Retinal pigment epithelial cell (primary cell): ENCODE results near the gene BTG3.

Experiments
- DNase-seq: peaks from one replicate; pipeline ENCODE4 v3.0.0-alpha.2; 2010; ENCODE audit warnings: low read depth
- H3K4me3 ChIP-seq: 2 replicates; pipeline ENCODE4 v1.5.1; 2011; ENCODE audit warnings: mild to moderate bottlenecking, low read length, control low read depth, moderate library complexity
- CTCF ChIP-seq: conservative IDR thresholded peaks from 2 replicates; pipeline ENCODE4 v1.5.1; 2011; ENCODE audit warnings: low read depth, low read length, control low read depth, inconsistent platforms

The BTG3 gene

DNA sequence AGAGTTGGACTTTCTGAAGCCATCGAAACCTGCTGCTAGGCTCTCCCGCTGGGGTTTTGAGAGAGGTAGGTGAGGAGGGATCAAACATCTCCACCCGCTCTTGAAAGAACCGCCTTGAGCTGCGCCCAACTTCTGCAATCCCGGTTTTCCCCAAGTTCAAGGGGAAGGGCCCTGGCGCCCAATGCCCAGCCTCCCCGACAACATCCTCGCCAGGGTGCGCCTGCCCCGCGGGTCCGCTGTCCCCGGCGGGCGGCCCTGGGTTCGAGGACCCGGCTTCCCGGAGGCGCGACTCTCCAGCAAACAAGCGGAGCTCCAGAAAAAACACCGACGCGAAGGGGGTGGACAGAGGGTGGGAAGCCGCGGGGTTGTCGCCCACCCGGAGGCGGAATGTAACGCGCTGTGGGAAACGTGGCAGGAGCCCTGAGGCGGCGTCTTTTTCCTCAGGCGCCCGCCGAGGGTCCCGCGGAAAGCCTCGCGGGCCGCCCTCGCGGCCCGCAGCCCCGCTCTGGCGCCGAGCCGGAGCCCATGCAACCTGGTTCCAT is 607 bp downstream of the BTG3 start:
- no peak for TF ChIP-seq CTCF
- H3K4me3 ChIP-seq, result peak overlapping the region; percentile 88
- DNase-seq, result no peak

DNA sequence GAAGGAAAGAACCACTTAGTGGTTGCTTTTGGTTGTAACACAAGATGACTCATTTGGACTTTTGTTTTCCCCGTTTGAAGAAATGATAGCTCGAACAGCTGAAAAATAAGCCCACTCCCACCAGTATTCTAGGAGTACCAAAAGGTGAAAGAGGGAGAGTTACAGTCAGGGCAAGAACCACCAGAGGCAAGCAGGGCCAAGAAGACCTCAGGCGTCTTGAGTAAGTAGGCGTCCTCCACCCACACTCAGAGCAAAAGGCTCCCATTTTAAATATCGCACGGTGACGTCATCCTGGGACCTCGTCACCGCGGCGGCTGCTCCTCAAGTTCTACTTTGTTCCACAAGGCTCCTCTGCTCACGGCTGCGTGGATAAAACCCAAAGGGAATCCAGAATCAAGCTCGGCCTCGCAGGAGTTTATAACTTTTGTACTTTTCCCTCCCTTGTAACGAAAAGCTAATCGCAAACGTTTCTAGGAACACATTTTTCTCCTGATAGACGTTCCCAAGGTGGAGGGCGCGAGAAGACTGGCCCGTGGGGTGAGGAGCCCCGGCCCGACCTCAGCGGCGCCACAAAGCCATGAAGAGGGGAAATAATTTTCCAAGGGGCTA is 1.2 kb downstream of the BTG3 start:
- TF ChIP-seq CTCF, result no peak
- peak; percentile 69 for DNase-seq
- H3K4me3 ChIP-seq, result peak overlapping the region; percentile 88

- H3K4me3 ChIP-seq, result peak overlapping the region; percentile 88
- no peak for TF ChIP-seq CTCF
- DNase-seq, result no peak
These were observed 1.8 kb downstream of the BTG3 start for GRCh38 chr21:17610911-17611310.

GRCh38 chr21:17609681-17610080 is 3.0 kb downstream of the BTG3 start:
- TF ChIP-seq CTCF, result no peak
- DNase-seq, result no peak
- H3K4me3 ChIP-seq, result no peak overlapping the region

DNA sequence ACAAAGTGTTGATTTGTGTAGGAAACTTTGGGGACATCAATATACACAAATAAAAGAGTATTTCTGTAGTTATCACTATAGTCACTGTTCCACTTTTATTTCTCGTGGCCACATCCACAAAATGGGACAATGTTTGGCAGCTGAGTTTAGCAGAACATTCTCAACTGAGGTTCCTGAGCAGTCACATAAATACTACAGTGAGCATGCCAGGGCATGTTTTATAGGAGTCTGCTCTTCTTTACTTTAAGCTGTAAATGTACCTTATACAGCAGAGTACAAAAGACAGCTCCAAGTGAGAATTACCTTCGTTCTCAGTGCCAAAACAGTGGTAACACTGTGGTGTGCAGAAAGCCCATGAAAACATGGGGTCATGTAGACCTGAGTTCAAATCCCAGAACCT is 5.0 kb downstream of the BTG3 start:
- DNase-seq, result no peak
- H3K4me3 ChIP-seq, result no peak overlapping the region
- TF ChIP-seq CTCF, result no peak

GRCh38 chr21:17602874-17603273 is 9.8 kb downstream of the BTG3 start:
- no peak for DNase-seq
- no peak overlapping the region for H3K4me3 ChIP-seq
- no peak for TF ChIP-seq CTCF

DNA sequence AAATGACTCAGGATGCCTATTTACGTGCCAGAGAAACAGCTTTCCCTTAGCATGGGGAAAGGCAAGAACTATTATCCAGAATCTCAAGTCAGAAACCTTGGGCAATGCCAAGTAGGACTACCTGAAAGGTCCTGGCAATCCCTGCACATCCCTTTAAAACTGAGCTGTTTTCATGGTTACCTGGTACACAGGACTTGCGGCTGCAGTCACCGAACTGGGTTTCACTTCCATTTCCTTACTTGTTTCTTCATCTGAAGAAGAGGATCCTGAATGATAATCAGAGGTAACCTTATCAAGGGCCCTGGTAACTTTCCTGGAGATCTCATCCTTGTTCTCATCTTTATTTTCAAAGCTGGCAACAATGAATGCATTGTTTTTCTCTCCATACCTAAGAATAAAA is 14.3 kb downstream of the BTG3 start:
- DNase-seq, result no peak
- H3K4me3 ChIP-seq, result no peak overlapping the region
- no peak for TF ChIP-seq CTCF
